HPDE6-E6E7 (cell line): ENCODE results near the gene LCE1F.
A peak's percentile ranks its signal among the peaks of the same experiment; 100 is the strongest.

Source experiments
- DNase-seq: peaks from one replicate; pipeline ENCODE4 v3.0.0; 2011; ENCODE audit warnings: missing footprints; ENCODE audit errors: extremely low spot score

LCE1F gene

DNA sequence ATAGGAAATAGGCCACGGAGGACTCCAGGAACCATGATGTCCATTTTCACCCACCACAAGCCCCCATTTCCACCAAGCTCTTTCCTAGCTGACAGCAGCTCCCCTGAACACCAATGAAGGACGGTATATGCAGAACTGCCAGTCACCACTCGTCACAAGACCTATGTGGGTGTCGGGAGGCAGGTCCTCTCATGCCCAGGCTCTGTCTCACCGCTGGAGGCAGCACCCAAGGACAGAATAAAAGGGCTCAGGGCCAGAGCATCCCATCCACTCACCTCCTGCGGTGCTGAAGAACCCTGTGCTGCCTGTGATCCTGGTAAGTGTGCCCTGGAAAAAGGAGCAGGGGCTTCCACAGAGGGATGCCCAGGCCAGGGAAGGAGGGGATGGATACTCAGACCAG is at the start of gene LCE1F:
LCE1F (plus strand) TSS at position 266 of the 400 bp plus-strand sequence. CDS start 1,232 bp downstream, outside the sequence.
- peak; percentile 47 for DNase-seq

- DNase-seq: no peak
These were observed 49.7 kb upstream of the LCE1F start for GRCh38 chr1:152725261-152725660.

DNA sequence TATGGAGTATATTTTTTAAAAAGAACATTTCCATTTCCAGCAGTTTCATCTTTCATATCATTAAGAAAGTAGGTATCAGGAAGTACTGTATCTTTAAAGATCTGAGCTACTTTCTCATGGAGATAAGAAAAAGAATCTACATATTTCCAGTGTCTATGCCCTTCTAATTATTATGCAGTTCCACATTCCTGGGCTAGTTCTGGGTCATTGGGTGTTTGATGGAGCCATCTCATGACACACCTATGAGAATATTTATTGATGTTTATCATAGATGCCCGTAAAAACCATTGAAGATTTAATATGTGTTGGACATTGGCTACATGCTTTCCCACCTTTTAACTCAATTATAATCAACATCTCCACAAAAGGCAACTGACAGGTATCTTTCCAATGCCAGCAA is 46.0 kb upstream of the LCE1F start:
- DNase-seq: no peak

DNA sequence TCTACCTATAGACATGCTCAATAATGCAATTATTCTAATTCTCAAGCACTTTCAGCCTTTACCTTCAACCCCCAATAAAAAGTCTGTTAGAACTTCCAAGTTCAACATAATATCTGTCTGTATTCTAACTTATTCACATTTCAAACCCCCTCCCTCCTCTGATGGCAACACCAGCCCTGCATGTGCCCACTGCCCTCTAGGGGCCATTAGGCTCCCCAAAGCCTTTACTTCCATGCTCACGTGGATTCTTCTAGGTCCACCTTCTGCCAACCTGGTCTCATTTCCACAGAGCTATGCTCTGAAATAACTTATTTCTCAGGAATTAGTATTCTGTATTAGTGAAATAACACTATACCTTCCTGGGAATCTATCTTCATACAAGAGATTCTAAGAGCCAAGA is 39.3 kb upstream of the LCE1F start:
- DNase-seq: no peak

GRCh38 chr1:152737997-152738396 is 36.9 kb upstream of the LCE1F start:
- DNase-seq: no peak

GRCh38 chr1:152739841-152740240 is 35.1 kb upstream of the LCE1F start:
- DNase-seq: no peak

- no peak for DNase-seq
These were observed 33.3 kb upstream of the LCE1F start for GRCh38 chr1:152741656-152742055.

DNA sequence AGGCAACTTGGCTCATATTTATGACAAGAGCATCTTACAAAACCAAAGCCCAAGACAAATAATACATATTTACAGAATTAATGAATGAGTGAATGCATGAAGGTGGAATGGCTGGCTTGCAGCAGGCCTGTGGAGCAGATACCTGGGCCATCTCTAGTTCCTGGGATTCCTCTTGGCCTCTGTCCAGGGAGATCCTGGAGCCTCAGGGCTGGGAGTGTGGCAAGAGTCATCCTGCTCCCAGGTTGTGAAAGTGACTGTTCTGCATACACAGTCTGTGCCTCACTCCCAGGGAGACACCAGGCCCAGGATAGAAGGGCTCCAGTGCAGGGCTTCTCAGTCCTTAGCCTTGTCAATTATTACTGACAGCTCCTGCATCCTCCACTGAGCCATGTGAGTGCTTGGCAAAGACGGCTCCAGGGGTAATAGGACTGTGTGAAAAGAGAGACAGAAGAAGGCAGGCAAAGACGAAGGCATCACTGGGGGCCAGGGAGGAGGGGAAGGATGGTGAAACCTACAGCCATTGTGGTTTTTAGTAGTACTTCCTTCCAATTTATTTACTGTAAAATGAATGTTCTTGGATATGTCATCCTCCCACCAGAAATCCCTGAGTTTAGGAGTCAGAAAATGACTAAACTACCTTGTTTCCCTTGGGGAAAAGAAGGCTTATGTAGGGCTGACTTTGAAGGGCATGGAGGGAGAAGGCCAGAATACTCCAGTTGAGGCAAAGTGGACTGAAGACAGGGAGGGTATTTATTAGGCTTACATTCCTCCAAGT is 31.4 kb upstream of the LCE1F start:
- DNase-seq: peak; percentile 56

DNA sequence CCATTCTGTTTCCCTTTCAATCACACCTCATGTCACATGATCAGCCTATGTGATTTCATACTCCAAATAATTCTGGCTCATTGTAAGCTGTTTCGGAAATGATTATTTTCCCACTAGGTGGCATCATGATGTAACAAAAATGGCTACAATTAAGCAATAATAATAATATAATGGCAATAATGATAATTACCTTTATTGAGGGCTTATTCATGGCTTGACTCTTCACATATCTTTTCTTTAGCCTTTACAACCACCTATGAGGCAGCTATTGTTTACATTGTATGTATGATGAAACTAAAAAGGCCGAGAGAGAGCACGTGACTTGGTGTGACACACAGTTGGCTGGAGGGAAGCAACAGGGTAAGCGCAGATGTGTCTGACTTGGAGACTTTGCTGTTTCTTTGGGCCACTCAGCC is 29.6 kb upstream of the LCE1F start:
- DNase-seq: peak; percentile 49

GRCh38 chr1:152745765-152746444 is 29.0 kb upstream of the LCE1F start:
- no peak for DNase-seq

- DNase-seq: no peak
These were observed 27.1 kb upstream of the LCE1F start for GRCh38 chr1:152747831-152748230.

DNA sequence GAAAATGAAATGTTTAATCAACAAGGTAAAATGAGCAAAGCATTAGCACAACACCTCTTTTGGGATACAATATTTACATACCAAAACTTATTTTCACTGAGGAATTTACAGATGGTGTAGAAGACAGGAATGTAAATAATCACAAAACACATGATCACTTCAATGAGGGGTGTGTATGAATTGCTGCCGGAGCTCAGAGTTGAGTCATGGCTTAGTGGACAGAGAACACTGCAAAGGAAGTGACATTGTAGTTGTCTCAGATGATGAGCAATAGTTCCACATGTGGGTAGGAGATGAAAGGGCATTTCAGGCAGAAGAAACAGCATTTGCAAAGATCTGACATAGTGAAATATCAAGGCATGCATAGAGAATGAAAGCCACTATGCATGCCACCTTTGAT is 22.7 kb upstream of the LCE1F start:
- DNase-seq: peak; percentile 79

DNA sequence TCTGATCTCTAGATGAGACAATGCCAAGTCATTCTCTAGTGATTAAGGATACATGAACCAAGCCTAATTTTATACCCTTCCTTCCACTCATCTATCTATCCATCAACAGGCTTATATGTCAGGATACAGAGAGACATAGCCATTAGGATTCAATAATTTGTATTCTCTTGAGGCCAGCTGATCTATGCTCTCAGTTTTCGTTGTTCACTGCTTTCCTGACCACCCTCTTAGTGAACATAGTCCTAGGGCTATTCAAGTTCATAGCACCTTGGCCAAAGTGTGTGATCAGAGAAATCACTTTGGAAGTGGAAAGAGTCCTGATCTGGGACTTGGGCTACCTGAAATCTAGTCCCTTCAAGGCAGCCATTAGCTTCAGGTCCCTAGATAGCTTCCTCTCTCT is 21.4 kb upstream of the LCE1F start:
- DNase-seq: no peak

DNA sequence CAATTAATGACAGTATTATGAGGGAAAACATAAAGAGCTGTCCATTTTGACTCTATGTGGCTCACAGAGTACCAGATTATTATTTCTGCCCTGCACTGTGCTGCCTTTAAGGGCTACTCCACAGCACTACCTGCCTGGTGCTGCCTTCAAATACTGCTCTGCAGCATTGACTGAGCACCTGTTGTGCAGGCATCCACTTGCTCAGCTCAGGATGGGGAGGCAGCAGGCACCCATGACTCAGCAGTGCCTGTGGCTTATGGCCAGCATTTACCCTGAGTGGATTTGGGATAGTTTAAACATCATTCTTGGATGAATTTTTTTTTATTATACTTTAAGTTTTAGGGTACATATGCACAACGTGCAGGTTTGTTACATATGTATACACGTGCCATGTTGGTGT is 18.1 kb upstream of the LCE1F start:
- DNase-seq: peak; percentile 66

DNA sequence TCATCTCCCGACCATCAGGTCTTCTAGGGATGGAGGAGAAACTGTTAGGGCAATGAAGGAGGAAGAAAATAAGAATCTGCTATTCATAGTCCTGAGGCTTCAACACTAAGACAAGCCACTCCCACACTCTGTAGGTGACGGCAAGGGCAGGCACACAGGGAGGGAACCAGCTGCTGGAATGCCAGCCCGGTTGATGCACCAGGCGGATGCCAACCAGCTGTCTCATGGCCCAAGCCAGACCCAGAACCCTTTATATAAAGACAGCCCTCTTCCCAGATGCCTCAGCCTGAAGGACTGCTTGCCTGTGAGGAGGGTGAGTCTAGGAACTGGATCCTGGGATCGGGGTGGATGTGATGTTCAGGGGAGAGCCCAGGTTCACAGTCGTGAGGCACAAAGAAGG is 17.2 kb upstream of the LCE1F start, which contains the start of gene KPRP:
KPRP (plus strand) TSS at position 279 of the 400 bp plus-strand sequence. CDS start 1,564 bp downstream, outside the sequence.
- no peak for DNase-seq

GRCh38 chr1:152758636-152759035 is 16.3 kb upstream of the LCE1F start:
- DNase-seq: no peak

DNA sequence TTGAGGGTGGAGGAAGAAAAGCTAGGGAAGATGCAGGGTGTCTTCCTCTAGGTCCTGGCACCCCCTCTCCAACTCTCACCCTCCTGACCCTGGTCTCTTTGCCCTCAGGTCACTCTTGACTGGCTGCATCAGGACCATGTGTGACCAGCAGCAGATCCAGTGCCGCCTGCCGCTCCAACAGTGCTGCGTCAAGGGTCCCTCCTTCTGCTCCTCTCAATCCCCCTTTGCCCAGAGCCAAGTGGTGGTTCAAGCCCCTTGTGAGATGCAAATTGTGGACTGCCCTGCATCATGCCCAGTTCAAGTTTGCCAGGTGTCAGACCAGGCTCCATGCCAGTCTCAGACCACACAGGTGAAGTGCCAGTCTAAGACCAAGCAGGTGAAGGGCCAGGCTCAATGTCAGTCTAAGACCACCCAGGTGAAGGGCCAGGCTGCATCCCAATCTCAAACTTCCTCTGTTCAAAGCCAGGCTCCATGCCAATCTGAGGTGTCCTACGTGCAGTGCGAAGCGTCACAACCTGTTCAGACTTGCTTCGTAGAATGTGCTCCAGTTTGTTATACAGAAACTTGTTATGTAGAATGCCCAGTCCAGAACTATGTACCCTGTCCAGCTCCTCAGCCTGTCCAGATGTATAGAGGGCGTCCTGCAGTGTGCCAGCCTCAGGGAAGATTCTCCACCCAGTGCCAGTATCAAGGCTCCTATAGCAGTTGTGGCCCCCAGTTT is 15.3 kb upstream of the LCE1F start:
- peak; percentile 71 for DNase-seq

DNA sequence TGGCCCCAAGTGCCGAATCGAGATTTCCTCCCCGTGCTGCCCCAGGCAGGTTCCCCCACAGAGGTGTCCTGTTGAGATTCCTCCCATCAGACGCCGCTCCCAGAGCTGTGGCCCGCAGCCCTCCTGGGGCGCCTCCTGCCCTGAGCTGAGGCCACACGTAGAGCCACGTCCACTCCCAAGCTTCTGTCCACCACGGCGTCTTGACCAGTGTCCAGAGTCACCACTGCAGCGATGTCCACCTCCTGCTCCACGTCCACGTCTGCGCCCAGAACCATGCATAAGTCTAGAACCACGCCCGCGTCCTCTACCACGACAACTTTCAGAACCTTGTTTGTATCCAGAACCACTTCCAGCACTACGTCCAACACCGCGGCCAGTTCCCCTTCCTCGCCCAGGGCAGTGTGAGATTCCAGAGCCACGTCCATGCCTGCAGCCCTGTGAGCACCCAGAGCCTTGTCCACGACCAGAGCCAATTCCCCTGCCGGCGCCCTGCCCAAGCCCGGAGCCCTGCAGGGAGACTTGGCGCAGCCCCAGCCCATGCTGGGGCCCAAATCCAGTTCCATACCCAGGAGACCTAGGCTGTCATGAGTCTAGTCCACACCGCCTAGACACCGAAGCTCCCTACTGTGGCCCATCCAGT is 14.3 kb upstream of the LCE1F start:
- no peak for DNase-seq

- DNase-seq: no peak
These were observed 13.2 kb upstream of the LCE1F start for GRCh38 chr1:152761609-152762213.

DNA sequence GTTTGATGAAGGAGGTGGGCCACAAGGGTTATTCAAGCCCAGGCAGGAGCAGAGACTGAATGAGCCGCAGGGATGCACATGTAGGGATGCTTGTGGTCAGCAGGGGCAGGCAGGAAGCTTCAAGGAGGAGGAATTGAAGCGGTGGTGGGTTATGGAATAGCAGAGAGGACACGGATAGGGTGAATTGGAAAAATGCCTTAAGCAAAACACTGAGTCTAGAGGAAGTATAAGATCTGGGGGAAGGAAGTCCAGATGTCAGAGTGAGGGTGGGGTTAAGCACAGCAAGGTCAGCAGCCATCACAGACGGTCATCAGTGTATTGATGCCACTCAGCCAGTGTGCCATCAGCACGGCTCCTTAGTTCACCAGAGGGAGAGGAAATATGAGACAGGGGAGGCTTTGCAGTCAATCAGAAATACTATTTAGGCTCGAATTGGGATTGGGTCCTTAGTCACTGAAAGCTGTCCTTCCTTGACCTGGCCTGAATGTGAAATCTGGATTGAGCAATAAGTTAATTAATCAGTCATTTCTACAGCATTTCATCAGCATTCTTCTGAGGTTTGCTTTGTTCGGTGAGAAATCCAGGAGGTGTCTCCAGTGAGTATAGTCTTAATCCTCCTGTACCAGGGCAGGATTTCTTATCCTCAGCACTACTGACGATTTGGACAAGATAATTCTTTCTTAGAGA is 6.0 kb upstream of the LCE1F start:
- no peak for DNase-seq

DNA sequence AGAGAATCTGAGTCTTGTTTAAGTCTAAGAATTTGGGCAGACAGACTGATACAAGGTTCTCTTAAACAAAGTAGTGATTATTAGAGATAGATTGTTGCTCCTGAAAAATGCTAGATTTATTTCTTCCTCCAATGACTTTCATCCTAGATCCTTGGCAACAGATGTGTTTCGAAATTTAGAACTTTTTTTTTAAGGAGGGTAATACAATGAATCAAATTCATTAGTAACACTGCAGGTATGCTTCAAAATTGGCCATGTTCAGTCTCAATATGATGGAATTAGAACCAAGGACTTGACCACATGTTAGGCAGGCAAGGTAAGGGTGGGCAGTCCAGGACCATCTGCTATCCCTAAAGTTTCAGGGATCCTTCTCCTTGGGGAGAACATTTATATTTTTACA is 4.5 kb upstream of the LCE1F start:
- no peak for DNase-seq
